GM12878 (cell line): ENCODE data around the gene RHEBL1. TPM values are rescaled to one million over a fixed set of nuclear protein-coding genes. Genes with fewer than 3 reads are reported as not detected.

Experiments
- ATAC-seq: fragments of 200-7000 bp; cut with Tn5 transposase; 3 replicates; pipeline ENCODE4 v1.9.1; 2020; ENCODE audit warnings: mild to moderate bottlenecking, moderate library complexity
- BruUV-seq: library from RNA; stranded (reverse); fragments of 400-500 nt; replicated peaks from 2 replicates; lab custom pipeline; 2021; lab: Mats Ljungman, UMichigan
- CTCF ChIA-PET: fragments of 300-600 bp; sonication (Branson Sonifier 250); formaldehyde crosslinking; extraction: SDS; loops from one replicate; lab custom pipeline; 2021; ENCODE audit warnings: inconsistent platforms; lab: Yijun Ruan, JAX
- POLR2A ChIA-PET: fragments of 350-600 bp; formaldehyde crosslinking; extraction: SDS; loops from one replicate; lab custom pipeline; 2021; ENCODE audit warnings: inconsistent platforms; lab: Charles Lee
- RAD21 ChIA-PET: fragments of 300-600 bp; sonication (Branson Sonifier 250); formaldehyde crosslinking; loops from one replicate; lab custom pipeline; 2023; ENCODE audit warnings: antibody characterized with exemption; ENCODE audit not compliant: unreplicated experiment; lab: Charles Lee
- SMC1A ChIA-PET: fragments of 300-600 bp; sonication (Branson Sonifier 250); formaldehyde crosslinking; loops from one replicate; lab custom pipeline; 2023; ENCODE audit not compliant: unreplicated experiment, uncharacterized antibody; lab: Charles Lee
- DNase-seq: peaks from one replicate; pipeline ENCODE4 v3.0.0-alpha.2; 2011; ENCODE audit warnings: low read depth, low spot score
- FAIRE-seq: peaks from 3 replicates; lab custom pipeline; 2011; peaks lifted over from hg19 to GRCh38; lab: Jason Lieb, UNC
- H2AFZ ChIP-seq: 2 replicates; pipeline ENCODE4 v1.6.0; 2011; ENCODE audit warnings: low read depth, low read length, control low read depth; ENCODE audit not compliant: control insufficient read depth
- H3K27ac ChIP-seq: 2 replicates; pipeline ENCODE4 v1.5.1; 2011; ENCODE audit warnings: control low read depth; ENCODE audit not compliant: control insufficient read depth, insufficient read depth
- H3K27me3 ChIP-seq, 2 experiments: replicated peaks in 1 of 2; 2 replicates each; pipeline versions ENCODE4 v1.6.0 to v1.6.1; 2011; ENCODE audit warnings: low read length in 1 of 2; ENCODE audit not compliant: control insufficient read depth in 2 of 2, insufficient read depth in 2 of 2
- H3K36me3 ChIP-seq, 2 experiments: 2 replicates each; pipeline ENCODE4 v1.5.1; 2011; ENCODE audit warnings: low read length in 1 of 2; ENCODE audit not compliant: control insufficient read depth in 2 of 2, insufficient read depth in 2 of 2
- H3K4me1 ChIP-seq: 2 replicates; pipeline ENCODE4 v1.6.1; 2011; ENCODE audit warnings: mild to moderate bottlenecking, low read length, moderate library complexity, mixed read lengths; ENCODE audit not compliant: control insufficient read depth, insufficient read depth
- H3K4me2 ChIP-seq: 2 replicates; pipeline ENCODE4 v1.6.0; 2011; ENCODE audit warnings: control low read depth; ENCODE audit not compliant: control insufficient read depth, insufficient read depth
- H3K4me3 ChIP-seq: fragments of 200-600 bp; sonication (generic); 2 replicates; pipeline ENCODE4 v1.5.1; 2016
- H3K79me2 ChIP-seq: 2 replicates; pipeline ENCODE4 v1.6.0; 2011; ENCODE audit warnings: low read length; ENCODE audit not compliant: control insufficient read depth, insufficient read depth
- H3K9ac ChIP-seq: 2 replicates; pipeline ENCODE4 v1.8.0; 2011; ENCODE audit warnings: low read length, control low read depth, mixed read lengths; ENCODE audit not compliant: control insufficient read depth, insufficient read depth
- H3K9me3 ChIP-seq: replicated peaks from 3 replicates; pipeline ENCODE4 v1.5.1; 2011; ENCODE audit warnings: mild to moderate bottlenecking, low read length; ENCODE audit not compliant: control insufficient read depth, insufficient read depth
- H4K20me1 ChIP-seq: 2 replicates; pipeline ENCODE4 v1.6.0; 2011; ENCODE audit not compliant: control insufficient read depth, insufficient read depth
- DPF2 ChIP-seq: fragments of 450-650 bp; IDR thresholded peaks from 2 replicates; pipeline ENCODE4 v1.6.1; 2017; ENCODE audit warnings: mild to moderate bottlenecking
- EGR1 ChIP-seq, 2 experiments: IDR thresholded peaks; 1 replicate in 1 of 2; 2 replicates in 1 of 2; pipeline ENCODE4 v1.6.1; 2011 to 2012; ENCODE audit warnings: low read depth in 2 of 2, low read length in 2 of 2, borderline replicate concordance in 1 of 2, mild to moderate bottlenecking in 1 of 2, moderate library complexity in 1 of 2
- IKZF2 ChIP-seq, 2 experiments: fragments of 450-650 bp; IDR thresholded peaks; 2 replicates each; pipeline ENCODE4 v1.6.1; 2017; ENCODE audit warnings: mild to moderate bottlenecking in 2 of 2, moderate library complexity in 2 of 2
- KDM1A ChIP-seq: fragments of 200-600 bp; sonication (generic); IDR thresholded peaks from 2 replicates; pipeline ENCODE4 v1.6.1; 2016; ENCODE audit warnings: borderline replicate concordance
- PML ChIP-seq: IDR thresholded peaks from 2 replicates; pipeline ENCODE4 v1.6.1; 2012; ENCODE audit warnings: low read length, inconsistent platforms
- RCOR1 ChIP-seq: conservative IDR thresholded peaks from 2 replicates; pipeline ENCODE4 v1.6.1; 2012; ENCODE audit warnings: low read depth, low read length, improper control_type of control experiment
- SIX5 ChIP-seq: IDR thresholded peaks from 2 replicates; pipeline ENCODE4 v1.6.1; 2011; ENCODE audit warnings: mild to moderate bottlenecking, low read depth, low read length, moderate library complexity; ENCODE audit not compliant: severe bottlenecking
- SMARCA5 ChIP-seq: fragments of 450-650 bp; IDR thresholded peaks from 2 replicates; pipeline ENCODE4 v1.6.1; 2017; ENCODE audit warnings: mild to moderate bottlenecking
- STAT1 ChIP-seq: fragments of 450-650 bp; conservative IDR thresholded peaks from 2 replicates; pipeline ENCODE4 v1.6.1; 2014; ENCODE audit warnings: antibody characterized with exemption, mild to moderate bottlenecking
- TARDBP ChIP-seq: IDR thresholded peaks from 2 replicates; pipeline ENCODE4 v1.6.1; 2016; ENCODE audit warnings: borderline replicate concordance
- TBL1XR1 ChIP-seq: IDR thresholded peaks from 2 replicates; pipeline ENCODE4 v1.6.1; 2012; ENCODE audit warnings: low read depth, low read length, improper control_type of control experiment
- WRNIP1 ChIP-seq: IDR thresholded peaks from 2 replicates; pipeline ENCODE4 v1.6.1; 2011; ENCODE audit warnings: low read depth, low read length, improper control_type of control experiment, borderline replicate concordance
- ZNF274 ChIP-seq: IDR thresholded peaks from one replicate; pipeline ENCODE4 v1.8.0; 2011; ENCODE audit not compliant: insufficient read length, insufficient read depth
- WGBS: methylation state at CpG from one replicate; pipeline ENCODE4 v1.1.6; 2016; ENCODE audit warnings: low lambda C conversion rate; ENCODE audit not compliant: insufficient replicate concordance, insufficient coverage; ENCODE audit errors: missing lambda C conversion rate; 5-methylcytosine and 5-hydroxymethylcytosine counted together
- in situ Hi-C: fragments of 300-500 bp; cut with MboI; formaldehyde crosslinking; loops from 9 replicates; pipeline ENCODE4 v1.14.3; 2018; ENCODE audit warnings: mixed read lengths
- intact Hi-C: fragments of 100-400 bp; cut with micrococcal nuclease; formaldehyde crosslinking; loops from one replicate; pipeline ENCODE4 v1.14.2; 2022; ENCODE audit not compliant: unreplicated experiment
- polyA plus RNA-seq, 11 experiments: library from polyadenylated mRNA; depleted of rRNA in 4 of 11; unstranded in 6 of 11; stranded (reverse) in 5 of 11; fragments of >200 nt; fragmentation: Nextera tagmentation in 4 of 11; fragmentation: Illumina TruSeq in 1 of 11; extraction: Ambion mirVana in 4 of 11; extraction: Trizol in 1 of 11; gene quantifications; 1 replicate in 1 of 11; 2 replicates in 10 of 11; pipeline versions ENCODE4 v1.2.1 to v1.2.3, GENCODE V29; 2011 to 2016; ENCODE audit warnings: inconsistent platforms in 2 of 11, missing spikeins in 2 of 11, low read depth in 1 of 11
- total RNA-seq, 4 experiments: library from RNA; depleted of rRNA in 3 of 4; stranded (reverse); fragments of >200 nt in 3 of 4; fragmentation: Illumina TruSeq in 1 of 4; extraction: Trizol in 1 of 4; gene quantifications; 2 replicates each; pipeline versions ENCODE4 v1.2.1 to v1.2.3, GENCODE V29; 2013 to 2021

Gene RHEBL1
- total and polyA plus RNA-seq, 10 of the 15 experiments (the other 5 are each of a cell fraction or from before 2014, with no cell fraction given), result 5.9 to 18.7 (median 12.0) TPM

GRCh38 chr12:49108958-49109404 is 39.2 kb upstream of the RHEBL1 start:
- H3K27ac ChIP-seq, result no peak overlapping the region
- intact Hi-C loops, result no loop called here
- FAIRE-seq (peak; percentile 62), ATAC-seq (no peak)
- peak overlapping the region; percentile 97 for H3K4me2 ChIP-seq
- in situ Hi-C loops, result no loop called here
- no TSS peak for BruUV-seq
- no peak overlapping the region; the same call in 1 of the 2 replicates for H3K9ac ChIP-seq
- peaks cover 9% of the 10 kb centered on the region for H3K79me2 ChIP-seq
- H3K36me3 ChIP-seq, result peaks cover 0 to 4% of the 10 kb centered on the region in 2 experiments; a peak in 1 of 4 replicates
- H4K20me1 ChIP-seq, result no peaks in the 10 kb centered on the region
- peaks cover 13% of the 10 kb centered on the region for H3K4me1 ChIP-seq
- H3K9me3 ChIP-seq, result no peaks in the 10 kb centered on the region
- ChIA-PET CTCF (interaction anchor here (0.7 to 10.9 kb wide), 15 partner anchors 10 to 206 kb away, joined by 3 to 118 read pairs (median 7); partner anchors contain the start of genes DHH, RHEBL1 and TUBA1B), POLR2A (interaction anchor here (0.5 to 3.5 kb wide), 11 partner anchors 11 to 362 kb away, joined by 3 to 48 read pairs (median 4); partner anchors contain the start of genes DHH, RHEBL1 and TUBA1B), SMC1A (interaction anchor here (1.1 to 3.0 kb wide), 5 partner anchors 10 to 39 kb away, joined by 3 to 12 read pairs (median 5); partner anchors contain the start of gene RHEBL1), RAD21 (interaction anchor here (1.0 to 3.5 kb wide), 4 partner anchors 21 to 112 kb away, joined by 5 to 18 read pairs (median 8); partner anchors contain the start of gene TUBA1B)
- H3K27me3 ChIP-seq, result no peaks in the 10 kb centered on the region
- 83% methylated on average over 4 of the region's 4 CpGs for WGBS
- peak overlapping the region; percentile 87; the same call in 1 of the 2 replicates for H3K4me3 ChIP-seq
- TF ChIP-seq SMARCA5, result no peak
- TF ChIP-seq RCOR1, result no peak
- TF ChIP-seq IKZF2 (IDR thresholded peaks at IDR 0.05), result no peak
- TF ChIP-seq TARDBP, result no peak
- no peak for TF ChIP-seq PML
- no peak for TF ChIP-seq WRNIP1
- TF ChIP-seq TBL1XR1, result no peak
- TF ChIP-seq EGR1 (IDR thresholded peaks at IDR 0.05; ENCODE audit: borderline replicate concordance in 1 of 2, low read depth in 2 of 2, low read length in 2 of 2), result no peak
- TF ChIP-seq DPF2, result no peak
- no peak for TF ChIP-seq SIX5
- no peak for TF ChIP-seq ZNF274
- TF ChIP-seq STAT1, result no peak
- no peak for TF ChIP-seq KDM1A
- TF ChIP-seq, all 136 proteins: peak for 0
- DNase-seq, result no peak
- H2AFZ ChIP-seq, result no peak overlapping the region
